ENCODE measurements around the gene GALNT2. TPM values are rescaled to one million over a fixed set of nuclear protein-coding genes. Genes with fewer than 3 reads are reported as not detected.

The GALNT2 gene
- total RNA-seq, 1 donor from 2014 or later, result 67.9 TPM

GRCh38 chr1:230321341-230321740, 254.3 kb downstream of the GALNT2 start:
- no peak for DNase-seq (ENCODE audit: low spot score)

GRCh38 chr1:230321741-230322420, 254.8 kb downstream of the GALNT2 start:
- no peak for DNase-seq (ENCODE audit: low spot score)

DNA sequence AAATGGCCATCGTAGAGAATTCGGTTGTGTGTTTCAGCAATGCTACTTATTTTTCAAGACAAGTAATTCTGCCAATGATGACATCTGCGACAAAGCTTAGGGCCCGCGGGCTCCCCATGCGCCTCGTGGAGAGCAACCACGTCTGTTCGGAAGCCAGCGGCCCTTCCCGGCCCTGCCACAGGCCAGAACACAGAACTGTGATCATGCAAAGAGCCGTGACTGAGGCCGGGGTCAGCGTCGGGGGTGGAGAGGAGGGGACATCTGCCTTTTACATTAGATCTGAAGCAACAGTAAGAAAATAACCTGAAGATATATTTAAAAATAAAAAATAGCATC, 255.4 kb downstream of the GALNT2 start:
- DNase-seq (ENCODE audit: low spot score), result no peak

DNA sequence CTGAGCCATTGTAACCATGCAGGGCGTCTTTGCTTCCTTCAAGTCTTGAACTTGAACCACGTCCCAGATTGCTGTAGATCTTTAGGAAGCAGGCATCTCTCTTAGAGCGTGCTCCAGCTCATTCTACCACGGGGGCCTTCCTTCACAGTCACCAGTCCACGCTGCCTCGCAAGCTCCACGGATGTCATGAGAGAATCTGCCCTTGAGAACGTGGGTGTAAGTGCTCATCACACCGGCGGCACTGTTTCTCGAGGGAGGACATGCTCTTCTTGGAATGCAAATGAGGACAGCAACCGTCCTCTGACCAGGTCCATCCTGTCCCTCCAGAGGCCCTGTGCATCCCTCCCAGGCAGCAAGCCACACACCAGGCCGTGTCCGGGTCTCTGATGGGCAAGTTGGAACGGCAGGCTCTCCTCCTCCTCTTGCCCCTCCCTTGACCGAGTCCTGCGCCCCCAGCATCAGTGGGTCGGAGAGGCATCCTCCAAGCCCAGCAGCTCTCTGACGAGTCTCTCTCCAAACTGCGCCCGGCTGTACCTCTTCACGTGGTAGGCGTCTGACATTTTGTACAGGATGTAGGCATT, 256.0 kb downstream of the GALNT2 start:
- no peak for DNase-seq (ENCODE audit: low spot score)

DNA sequence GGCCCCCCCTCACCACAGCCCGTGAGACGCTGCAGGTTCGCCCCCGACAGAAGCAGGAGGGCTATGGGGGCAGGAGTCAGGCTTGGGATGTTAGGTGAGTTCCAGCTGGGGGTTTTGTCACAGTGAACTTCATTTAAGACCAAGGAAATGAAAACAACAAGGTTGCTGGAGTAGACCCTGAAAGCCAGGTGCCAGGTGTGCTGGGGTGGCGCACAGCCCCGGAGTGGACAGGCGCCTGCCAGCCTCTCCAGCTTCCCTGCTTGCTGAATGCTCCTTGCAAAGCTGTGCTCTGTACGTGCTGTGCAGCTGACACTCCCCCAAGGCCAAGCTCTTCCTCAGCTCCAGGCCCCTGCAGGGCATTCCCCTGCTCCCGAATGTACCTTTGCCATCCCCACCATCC, 256.6 kb downstream of the GALNT2 start:
- DNase-seq (ENCODE audit: low spot score), result no peak

GRCh38 chr1:230326971-230327891, 260.2 kb downstream of the GALNT2 start:
- DNase-seq (ENCODE audit: low spot score), result no peak

DNA sequence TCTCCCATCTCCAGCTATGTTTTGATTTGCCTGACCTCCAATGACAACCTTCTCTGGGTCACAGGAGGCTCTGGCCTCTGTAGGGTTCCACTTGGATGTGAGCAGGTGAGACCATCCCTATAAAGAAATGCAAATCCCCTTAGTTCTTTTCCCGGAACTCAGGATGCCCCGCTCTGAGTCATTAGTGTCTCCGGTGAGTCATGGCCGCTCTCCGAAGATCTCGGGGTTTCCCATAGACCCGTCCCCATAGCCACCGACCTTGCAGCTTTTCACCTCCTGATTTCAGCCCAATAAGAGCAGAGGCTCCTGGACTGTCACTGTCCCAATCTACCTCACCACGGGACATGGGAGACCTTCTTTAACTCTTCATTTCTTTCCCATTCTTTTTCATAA, 260.9 kb downstream of the GALNT2 start:
- DNase-seq (ENCODE audit: low spot score), result no peak

GRCh38 chr1:230328342-230329015, 261.4 kb downstream of the GALNT2 start:
- no peak for DNase-seq (ENCODE audit: low spot score)

GRCh38 chr1:230330157-230330556, 263.1 kb downstream of the GALNT2 start:
- no peak for DNase-seq (ENCODE audit: low spot score)

Measured in ureter (tissue), 1 donor.